ENCODE data around the gene CHCHD6.

The CHCHD6 gene

DNA sequence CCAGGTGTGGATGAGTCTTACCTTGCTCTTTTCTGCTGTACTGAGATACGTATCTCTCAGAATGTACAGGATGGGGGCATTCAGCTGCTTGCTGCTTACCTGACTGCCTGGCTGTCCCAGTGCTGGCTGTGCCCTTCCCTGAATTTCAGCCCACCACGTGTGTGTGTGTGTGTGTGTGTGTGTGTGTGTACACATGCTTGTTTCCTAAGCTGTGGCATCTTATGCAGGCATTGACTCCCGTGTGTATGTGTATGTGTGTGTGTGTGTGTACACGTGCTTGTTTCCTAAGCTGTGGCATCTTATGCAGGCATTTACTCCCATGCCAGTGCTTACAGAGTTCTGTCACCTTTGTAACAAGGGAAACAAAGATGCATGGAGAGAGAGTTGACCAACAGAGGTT is 218.4 kb downstream of the CHCHD6 start:
- DNase-seq (ENCODE audit: low spot score) = no peak

DNA sequence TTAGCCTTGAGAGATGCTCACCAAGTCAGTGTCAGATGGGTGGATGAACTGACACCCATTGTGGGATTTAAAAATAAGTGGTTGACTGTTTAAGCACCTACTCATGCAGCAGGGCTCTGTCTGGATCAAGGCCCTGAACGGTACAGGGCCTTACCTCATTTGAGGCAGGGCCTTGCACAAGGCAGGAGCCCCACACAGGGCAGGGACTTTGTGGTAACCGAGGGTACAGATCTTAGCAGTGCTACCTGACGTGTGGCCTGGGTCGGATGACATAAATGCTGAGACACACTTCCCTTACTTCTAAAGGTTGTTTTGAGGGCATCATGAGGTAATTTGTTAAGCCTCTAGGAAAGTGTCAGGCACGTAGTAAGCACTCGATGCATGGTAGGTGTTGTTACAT is 219.4 kb downstream of the CHCHD6 start:
- no peak for DNase-seq (ENCODE audit: low spot score)

DNA sequence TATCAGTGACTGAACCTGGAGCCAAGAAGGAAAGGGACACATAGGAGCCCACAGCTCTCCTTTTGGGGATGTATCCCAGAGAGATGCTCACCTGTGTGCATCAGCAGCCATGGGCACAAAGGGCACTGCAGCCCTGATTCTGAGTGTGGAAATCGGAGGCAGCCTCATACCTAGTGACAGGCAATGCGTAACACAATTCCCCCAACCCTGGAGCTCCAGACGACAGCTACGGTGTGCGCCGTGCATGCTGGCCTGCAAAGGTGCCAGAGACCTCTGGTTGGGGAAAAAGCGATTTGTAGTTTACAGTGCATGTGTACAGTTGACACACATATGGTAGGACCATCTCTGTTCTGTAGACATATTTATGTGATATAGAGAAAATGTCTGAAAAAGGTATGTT is 219.9 kb downstream of the CHCHD6 start:
- no peak for DNase-seq (ENCODE audit: low spot score)

DNA sequence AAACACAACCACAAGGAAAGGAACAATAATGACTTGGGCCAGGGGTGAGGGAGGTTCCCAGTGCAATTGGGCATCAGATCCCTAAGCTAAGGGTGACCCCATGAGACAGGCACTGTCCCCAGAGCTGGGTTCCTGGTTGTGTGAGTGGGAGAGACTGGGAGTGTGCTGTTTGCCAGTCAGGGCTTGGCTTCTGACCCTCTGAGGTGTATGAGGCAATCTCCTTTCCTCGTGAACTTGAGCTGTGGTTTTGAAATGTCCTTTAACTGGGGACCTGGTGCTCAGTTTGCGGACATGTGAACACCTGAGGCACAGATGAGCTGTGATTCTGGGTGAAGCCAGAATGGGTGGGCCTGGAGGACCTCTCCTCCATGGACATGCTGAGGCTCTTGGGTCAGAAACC is 220.4 kb downstream of the CHCHD6 start:
- DNase-seq (ENCODE audit: low spot score) = no peak

DNA sequence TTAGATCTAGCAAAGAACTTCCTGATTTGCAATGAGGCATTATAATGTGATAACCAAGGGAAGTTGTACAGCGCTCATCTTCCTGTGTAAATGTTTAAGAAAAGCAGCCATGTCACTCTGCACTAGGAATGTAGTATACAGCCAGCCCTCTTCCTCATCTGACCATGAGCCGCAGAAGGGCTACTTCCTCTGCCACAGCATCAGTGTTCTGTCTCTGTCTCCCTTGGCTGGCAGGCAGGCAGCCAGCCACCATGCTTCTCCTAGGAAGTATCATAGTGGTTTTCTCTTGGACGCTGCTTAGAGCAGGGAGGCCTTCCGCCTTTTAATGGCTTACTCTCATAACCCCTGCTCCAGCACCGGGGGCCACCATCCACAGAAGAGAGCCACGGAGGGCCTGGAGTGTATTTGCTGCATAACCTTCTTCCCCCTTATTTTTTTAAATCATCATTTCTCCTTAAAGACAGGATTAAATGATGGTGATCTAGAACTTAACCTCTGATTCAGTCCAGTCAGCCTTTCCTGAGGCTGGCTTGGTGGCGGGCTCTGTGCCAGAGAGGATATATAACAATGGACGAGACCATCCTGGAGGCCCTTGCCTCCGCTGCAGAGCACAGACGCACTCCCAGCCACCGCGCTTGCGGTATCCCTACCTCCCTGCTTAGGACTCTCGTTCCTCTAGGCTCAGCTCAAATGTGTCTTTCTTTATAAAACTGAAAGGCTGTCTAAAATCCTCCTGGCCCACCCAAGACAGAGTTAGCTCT is 221.6 kb downstream of the CHCHD6 start:
- no peak for DNase-seq (ENCODE audit: low spot score)

DNA sequence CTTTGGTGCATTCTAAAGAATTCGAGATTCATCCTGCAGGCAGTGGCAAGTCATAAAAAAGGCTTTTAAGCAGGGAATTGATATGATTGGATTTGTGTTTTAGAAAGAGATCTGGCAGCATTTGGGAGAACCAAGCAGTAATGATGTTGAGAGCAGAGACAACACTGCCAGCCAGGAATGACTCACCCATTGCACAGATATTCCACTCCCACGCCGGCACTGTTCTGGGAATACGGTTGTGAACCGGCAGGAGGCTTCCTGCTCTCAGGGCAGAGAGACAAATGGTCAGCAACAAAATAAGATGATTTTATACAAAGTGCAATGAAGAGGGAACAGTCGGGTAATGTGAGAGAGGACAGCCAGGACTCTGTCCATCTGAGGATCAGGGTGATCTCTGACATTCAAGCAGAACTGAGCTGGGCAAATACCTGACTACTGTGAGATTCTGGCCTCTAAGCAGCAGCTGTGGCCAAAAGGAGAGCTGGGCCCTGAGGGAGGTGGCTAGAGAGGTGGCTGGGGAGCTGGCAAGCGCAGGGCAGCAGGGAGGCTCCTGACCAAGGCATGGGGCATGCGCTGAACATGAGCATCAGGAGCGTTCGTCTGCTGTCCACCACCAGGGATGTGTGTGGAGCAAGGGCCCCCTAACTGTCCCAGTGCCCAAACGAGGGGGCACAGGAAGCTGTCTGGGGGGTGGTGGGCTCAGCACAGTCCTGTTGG is 222.8 kb downstream of the CHCHD6 start:
- DNase-seq (ENCODE audit: low spot score) = no peak

DNA sequence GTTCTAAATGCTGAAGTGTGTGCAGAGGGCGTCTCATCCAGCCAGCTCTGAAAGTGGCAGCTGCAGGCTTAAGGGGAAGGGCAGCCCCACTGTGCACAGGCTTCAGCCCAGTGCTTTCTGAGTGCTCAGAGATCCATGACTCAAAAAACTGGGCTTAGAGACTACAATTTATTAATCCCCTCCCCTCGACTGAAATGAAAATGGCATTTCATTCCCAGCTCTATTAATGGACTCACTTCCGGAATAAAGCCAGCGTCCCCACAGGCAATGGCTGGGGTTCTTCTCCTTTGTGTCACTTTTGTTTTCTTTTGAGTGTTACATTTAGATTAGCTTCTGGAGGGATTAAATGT is 223.3 kb downstream of the CHCHD6 start:
- no peak for DNase-seq (ENCODE audit: low spot score)

DNA sequence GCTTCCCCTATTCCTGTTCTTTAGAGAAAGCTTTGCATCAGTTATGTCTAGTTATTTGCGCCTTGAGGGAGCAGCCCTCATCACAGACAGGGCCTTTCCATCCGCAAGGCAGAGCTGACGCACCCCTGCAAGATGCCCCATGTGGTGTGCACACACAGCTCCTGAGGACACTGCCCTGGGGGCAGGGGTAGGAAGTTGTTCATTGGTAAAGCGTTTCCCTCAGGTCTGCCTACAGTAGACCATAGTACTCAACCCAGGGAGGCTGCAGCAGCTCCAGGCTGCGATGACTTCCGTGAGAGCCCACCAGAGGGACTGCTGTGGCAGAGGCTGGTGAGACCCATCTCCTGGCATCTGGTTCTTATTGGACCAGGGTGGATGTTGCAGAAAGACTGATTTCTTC is 223.8 kb downstream of the CHCHD6 start:
- no peak for DNase-seq (ENCODE audit: low spot score)

DNA sequence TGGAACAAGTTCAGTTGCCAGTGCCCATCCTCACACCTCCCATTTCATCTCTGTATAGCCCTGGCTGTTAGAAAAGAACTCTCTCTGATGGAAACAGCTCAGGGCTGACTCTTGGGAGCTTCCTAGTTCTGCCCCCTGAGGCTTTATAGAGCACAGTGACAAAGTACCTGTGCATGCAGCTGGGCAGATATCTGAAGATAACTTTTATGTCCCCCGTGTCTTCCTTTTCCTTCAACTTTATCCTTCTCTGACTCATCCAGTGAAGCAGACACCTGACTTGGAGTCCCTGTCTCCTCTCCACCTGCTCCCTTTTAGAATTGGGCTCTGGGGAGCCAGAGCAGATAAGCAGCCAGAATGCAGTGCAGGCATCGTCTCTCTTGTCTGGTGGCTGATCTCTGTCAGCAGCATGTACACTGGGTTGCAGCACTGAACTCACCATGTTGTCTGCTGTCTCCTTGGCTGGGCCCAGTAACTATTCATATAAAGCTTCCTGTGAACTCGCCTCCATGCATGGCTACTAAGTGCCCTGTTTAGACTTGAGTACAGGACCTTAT is 225.0 kb downstream of the CHCHD6 start:
- DNase-seq (ENCODE audit: low spot score) = no peak

DNA sequence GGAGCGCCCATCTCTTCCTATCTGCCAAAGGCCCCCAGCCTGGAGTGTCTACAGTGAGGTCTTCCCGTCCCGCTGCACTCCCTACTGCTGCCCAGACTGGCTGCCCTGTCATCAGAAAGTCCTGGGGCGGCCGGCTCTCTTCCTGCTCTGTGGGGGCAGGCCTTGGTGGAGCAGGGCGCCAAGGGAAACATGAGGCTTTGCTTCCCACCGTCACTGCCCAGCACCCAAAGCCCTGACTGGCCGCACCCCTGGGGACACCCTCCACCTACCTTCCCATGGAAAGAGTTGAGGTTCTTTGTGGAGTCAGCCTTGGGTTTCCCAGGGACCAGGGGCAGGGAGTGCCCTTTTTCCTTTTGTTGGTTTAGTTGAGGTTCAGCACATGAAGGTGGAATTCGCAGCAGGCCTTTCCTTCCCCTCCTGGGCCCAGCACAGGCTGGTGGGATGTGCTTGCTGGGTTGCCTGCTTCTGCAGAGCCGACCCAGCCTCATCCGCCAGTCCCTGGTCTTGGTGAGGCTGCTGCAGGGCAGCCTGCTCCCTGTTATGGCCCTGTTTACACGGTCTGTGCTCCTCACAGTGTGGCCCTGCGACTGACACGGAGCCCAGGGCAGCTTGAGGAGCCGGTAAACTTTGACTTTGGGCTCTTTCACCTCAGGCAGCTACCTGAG is 227.0 kb downstream of the CHCHD6 start:
- DNase-seq (ENCODE audit: low spot score) = no peak

DNA sequence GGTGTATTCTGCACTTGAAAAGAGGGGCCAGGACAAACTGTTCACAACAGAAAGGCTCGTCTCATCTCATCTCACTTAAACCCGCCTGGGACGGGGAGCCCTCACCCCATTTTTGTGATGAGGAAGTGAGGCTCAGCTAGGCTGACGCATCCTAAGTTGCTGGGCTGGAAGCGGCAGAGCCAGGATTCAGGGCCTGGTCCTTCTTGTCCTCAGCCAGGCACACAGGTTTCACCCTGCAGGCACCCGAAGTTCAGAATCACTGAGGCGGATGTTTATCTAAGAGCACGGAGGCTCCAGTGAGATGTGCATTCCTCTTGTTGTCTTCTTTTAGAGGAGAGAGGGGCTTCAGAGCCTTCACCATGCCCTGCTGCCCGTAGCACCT is 227.8 kb downstream of the CHCHD6 start:
- no peak for DNase-seq (ENCODE audit: low spot score)

DNA sequence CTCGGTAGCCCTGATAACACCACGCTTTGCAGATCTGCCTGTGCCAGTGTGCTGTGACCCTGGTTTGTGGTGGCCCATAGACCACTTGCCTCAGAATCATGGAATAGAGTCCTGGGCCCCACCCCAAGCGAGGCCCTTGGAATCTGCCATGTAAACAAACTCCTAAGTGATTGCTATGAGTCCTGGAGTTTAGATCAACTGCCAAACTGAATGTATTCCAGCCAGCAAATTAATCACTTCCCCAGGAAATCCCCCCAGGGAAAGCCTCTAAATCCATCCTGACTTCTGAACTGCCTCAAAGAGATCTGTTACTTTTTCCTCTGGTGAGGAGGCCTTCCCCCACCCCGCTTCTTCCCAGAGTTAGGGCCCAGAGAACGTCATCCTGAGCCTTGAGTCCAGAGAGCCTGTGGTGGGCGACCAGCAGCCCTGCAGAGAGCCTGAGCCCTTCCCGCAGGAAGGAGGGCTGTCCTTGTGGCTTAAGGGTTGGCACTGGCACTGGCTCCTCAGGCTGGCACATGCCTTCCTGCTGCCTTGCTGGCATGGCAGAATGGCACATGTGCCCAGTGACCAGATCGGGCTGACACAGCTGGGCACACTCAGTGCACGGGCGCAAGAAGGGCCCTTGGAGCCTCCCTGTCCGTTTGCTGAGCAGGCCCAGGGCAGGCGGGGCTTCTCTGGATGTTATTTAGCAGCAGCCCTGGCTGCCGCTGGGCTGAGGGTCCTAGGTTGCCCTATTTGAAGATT is 228.3 kb downstream of the CHCHD6 start:
- no peak for DNase-seq (ENCODE audit: low spot score)

DNA sequence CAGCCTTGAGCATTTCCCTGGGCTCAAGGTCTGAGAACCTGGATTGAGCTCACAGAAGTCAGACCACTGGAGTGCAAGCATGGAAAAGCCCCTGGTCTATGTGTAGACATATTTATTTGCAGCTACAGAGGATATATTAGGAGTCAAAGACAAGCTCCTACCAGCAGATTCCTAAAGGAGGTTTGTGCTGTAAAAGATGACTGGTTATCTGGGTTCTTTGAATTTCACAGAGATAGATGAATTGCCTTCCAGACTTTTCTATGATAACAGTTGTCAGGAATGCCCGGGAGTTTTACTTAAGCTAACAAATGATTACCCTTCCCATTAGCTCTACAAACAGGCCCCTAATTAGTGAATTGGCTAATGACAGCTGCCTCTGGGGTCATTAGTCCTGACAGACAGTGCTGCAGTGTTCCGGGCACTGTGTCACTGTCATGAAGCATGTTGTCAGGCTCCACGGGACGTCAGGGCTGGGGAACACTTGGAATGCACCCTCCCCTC is 230.0 kb downstream of the CHCHD6 start:
- DNase-seq (ENCODE audit: low spot score) = no peak

DNA sequence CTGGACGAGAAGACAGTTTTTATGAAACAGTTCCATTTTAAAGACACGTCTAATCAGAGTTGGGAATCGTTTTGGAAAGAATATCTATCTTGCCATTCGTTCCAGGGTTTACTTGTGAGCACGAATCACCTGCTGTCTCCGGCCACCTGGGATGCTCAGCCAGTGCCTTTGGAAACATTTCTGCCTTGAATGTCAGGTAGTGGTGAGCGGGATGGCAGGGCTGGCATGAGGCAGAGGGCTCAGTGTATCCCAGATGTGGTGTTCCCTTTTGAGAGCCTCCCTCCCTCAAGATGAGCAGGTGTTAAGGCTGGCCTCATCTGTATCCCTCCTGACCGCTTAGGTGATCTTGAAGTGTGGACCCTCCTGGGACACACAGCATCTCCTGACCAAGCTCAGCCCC is 231.0 kb downstream of the CHCHD6 start:
- DNase-seq (ENCODE audit: low spot score) = no peak

DNA sequence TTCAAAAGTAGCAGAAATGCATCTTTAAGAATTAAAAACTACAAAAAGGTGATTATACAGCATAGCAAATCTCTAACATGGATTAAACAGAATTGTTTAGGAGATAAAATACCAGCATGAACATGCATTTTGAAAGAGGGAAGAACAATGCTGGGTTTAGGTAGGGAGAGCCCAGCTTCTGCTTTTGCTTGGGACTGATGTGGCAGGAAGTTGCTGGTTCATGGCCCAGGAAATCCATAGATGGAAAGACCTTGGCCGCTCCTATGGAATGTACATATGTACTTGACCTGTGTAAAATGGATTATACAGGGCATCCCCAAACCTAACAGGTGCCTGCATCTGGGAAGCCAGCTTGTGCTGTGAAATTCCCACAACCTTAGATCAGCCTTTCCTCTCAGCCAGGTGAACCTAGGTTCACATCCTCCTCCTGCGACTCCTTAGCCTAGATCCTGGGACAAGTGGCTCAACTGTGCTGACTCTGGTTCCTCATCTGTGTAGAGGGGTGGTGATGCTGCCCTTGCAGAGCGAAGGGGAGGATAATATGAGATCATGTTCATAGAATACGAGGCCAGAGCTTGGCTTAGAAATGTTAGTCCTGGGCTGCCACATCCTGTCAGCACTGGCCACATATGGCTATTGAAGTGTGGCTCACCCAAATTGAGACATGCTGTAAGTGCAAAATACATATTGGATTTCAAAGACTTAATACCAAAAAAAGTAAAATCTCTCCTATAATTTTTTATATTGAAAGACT is 231.9 kb downstream of the CHCHD6 start:
- DNase-seq (ENCODE audit: low spot score) = no peak

DNA sequence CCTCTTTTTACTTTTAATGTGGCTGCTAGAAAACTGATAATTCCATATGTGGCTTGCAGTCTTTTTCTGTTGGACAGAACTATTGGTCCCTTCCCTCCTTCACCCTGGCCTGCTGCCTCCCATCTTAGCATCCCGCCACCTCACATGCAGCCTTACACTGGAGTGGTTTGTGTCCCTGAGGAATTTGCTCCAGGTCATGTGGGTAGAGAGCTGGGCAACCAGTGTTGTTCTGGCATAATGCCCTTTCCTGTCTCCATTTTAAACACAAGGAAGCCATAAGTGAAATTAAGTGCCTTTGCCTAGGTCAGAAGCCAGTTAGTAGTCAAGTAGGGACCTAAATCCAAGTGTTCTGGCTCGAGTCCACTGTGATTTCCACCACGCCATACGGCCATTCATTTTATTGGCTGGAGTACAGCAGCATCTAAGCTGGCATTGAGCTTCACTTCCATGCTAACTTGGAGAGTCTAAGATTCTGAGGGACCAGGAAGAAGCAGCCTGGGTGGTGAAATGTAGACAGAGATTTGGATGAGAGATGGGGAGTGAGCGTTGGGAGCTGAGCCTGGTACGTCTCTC is 232.9 kb downstream of the CHCHD6 start:
- DNase-seq (ENCODE audit: low spot score) = no peak

DNA sequence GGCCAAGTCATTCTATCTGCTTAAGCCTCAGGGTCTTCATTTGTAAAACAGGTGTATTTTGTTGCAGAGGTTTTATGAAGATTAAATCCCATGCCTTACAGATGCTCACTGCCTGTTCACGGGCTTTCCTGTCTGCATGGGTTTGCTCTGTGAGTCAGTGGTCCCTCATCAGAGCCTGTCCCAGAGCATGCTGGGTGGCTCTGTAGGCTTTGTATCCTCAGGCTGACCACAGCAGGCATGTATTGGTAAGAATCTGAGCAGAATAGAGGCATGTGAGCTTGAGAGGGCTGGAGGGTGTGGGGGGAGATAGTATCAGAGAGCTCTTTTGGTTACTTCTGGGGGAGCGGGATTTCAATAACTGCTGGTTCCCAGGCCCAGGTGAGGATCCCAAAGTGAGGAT is 233.5 kb downstream of the CHCHD6 start:
- DNase-seq (ENCODE audit: low spot score) = no peak

DNA sequence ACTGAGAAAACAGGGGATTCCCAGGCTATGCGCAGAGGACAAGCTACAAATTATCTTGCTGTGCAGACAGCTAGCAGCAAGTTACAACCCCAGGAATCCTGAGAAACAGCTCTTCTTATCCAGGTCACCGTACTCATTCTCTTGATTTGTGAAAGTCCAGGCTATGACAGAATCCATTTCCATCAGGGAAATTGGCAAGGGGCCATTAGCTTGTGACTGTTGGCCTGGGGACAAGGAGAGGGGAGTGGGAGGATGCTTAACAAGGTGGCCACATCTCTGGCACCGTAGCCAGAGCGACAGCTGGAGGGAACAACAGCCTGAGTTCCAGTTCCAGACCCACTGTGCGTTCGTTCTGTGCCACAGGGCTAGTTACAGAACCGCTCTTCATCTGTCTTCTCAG is 233.9 kb downstream of the CHCHD6 start:
- DNase-seq (ENCODE audit: low spot score) = no peak

DNA sequence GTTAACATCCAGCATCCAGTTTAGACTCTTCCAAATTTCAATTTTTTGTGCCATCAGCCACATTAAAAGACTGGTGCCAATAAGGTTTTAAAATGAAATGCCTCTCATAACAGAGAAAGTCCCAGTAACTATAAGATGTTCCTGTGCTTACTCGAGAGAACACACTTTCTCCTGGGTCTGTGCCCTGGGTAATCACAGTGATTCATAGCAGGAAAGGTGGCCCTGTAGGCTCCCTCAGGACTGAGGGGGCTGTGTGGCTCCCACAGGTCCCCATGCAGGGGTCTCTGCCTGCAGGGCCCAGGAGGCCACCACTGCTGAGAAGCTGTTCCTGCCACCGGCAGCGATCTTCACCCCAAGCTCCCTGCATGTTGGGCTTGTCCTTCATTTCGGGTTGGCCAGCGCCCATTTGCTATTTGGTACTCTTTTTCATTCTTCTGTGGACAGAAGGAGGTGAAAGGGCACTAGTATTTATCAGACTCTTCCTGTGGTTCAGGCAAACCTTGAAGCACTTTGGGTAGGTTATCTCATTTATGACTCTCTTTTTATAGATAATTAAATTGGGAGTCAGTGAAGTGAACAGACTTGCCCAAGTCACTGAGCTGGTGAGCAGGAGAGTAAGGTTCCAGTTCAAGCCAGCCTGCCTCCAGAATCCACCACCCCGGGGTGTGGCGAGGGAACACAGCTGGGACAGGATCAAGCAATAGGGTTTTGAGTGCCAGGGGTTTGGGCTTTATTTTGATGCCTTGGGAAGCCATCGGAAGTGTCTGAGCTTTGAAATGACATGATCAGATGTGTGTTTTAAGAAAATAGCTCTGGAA is 234.7 kb downstream of the CHCHD6 start:
- DNase-seq (ENCODE audit: low spot score) = no peak

DNA sequence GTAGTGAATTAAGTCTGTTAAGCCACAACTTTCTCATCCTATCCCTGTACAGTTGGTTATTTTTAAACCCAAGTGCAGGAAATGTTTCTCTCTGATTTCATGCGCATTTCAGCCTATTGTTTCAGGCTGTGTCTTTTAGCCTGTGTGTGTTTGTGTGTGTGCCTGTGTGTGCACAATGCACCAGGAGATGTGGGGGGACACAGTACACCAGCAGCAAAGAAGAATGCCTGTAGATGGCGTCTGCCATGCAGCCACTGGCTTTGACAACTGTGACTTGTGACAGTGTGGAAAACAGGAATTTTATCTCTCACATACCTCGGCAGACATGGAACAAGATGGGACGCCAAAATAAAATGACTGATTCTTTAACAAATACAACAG is 235.3 kb downstream of the CHCHD6 start:
- DNase-seq (ENCODE audit: low spot score) = no peak

Measured in left forelimb (tissue), 1 donor.